Measurements from ENCODE around the gene TRPC1.

The TRPC1 gene

GRCh38 chr3:142844339-142844977 lies 120.6 kb downstream of the TRPC1 start:
- H3K9me3 ChIP-seq (ENCODE audit: insufficient read depth, low read depth, low read length), result no peaks in the 10 kb centered on the region
- no peak overlapping the region for H3K4me2 ChIP-seq (ENCODE audit: low read depth, low read length, poor library complexity, severe bottlenecking)
- no peak for TF ChIP-seq EZH2phosphoT487 (IDR thresholded peaks at IDR 0.05; ENCODE audit: borderline replicate concordance)
- peak; percentile 72 for TF ChIP-seq CTCF (conservative IDR thresholded peaks at IDR 0.05; ENCODE audit: low read length)
- H4K20me1 ChIP-seq (ENCODE audit: insufficient read depth, low read length, poor library complexity, severe bottlenecking), result no peaks in the 10 kb centered on the region
- no peaks in the 10 kb centered on the region for H3K79me2 ChIP-seq (ENCODE audit: insufficient read depth, low read length)
- H3K4me1 ChIP-seq (ENCODE audit: insufficient read depth, low read length, poor library complexity, severe bottlenecking), result no peaks in the 10 kb centered on the region
- no peaks in the 10 kb centered on the region for H3K27me3 ChIP-seq (ENCODE audit: insufficient read depth, low read length, poor library complexity, severe bottlenecking)
- no peaks in the 10 kb centered on the region for H3K9me2 ChIP-seq (replicated peaks; ENCODE audit: low read depth, low read length)
- no peaks in the 10 kb centered on the region for H3F3A ChIP-seq (ENCODE audit: low read depth)
- H3K9ac ChIP-seq (ENCODE audit: low read depth, low read length, poor library complexity, severe bottlenecking), result no peak overlapping the region
- H3K4me3 ChIP-seq (ENCODE audit: low read length, poor library complexity, severe bottlenecking), result no peak overlapping the region
- no peaks in the 10 kb centered on the region for H3K36me3 ChIP-seq (ENCODE audit: insufficient read depth, low read length)
- peak overlapping the region; percentile 42 for H2AFZ ChIP-seq (ENCODE audit: low read length)

GRCh38 chr3:142846779-142847577 lies 123.1 kb downstream of the TRPC1 start:
- Histone ChIP-seq H3K4me1 (ENCODE audit: insufficient read depth, low read length, poor library complexity, severe bottlenecking) (no peaks in the 10 kb centered on the region), H3F3A (ENCODE audit: low read depth) (no peaks in the 10 kb centered on the region), H3K9me3 (ENCODE audit: insufficient read depth, low read depth, low read length) (no peaks in the 10 kb centered on the region), H3K79me2 (ENCODE audit: insufficient read depth, low read length) (no peaks in the 10 kb centered on the region), H3K9ac (ENCODE audit: low read depth, low read length, poor library complexity, severe bottlenecking) (no peak overlapping the region), H3K9me2 (replicated peaks; ENCODE audit: low read depth, low read length) (no peaks in the 10 kb centered on the region), H3K27me3 (ENCODE audit: insufficient read depth, low read length, poor library complexity, severe bottlenecking) (no peaks in the 10 kb centered on the region), H3K36me3 (ENCODE audit: insufficient read depth, low read length) (no peaks in the 10 kb centered on the region), H2AFZ (ENCODE audit: low read length) (no peak overlapping the region), H4K20me1 (ENCODE audit: insufficient read depth, low read length, poor library complexity, severe bottlenecking) (no peaks in the 10 kb centered on the region), H3K4me2 (ENCODE audit: low read depth, low read length, poor library complexity, severe bottlenecking) (no peak overlapping the region), H3K4me3 (ENCODE audit: low read length, poor library complexity, severe bottlenecking) (no peak overlapping the region)
- TF ChIP-seq CTCF (conservative IDR thresholded peaks at IDR 0.05; ENCODE audit: low read length) (no peak), EZH2phosphoT487 (IDR thresholded peaks at IDR 0.05; ENCODE audit: borderline replicate concordance) (no peak)

- Histone ChIP-seq H3K9me3 (ENCODE audit: insufficient read depth, low read depth, low read length) (no peaks in the 10 kb centered on the region), H3K36me3 (ENCODE audit: insufficient read depth, low read length) (no peaks in the 10 kb centered on the region), H3K27me3 (ENCODE audit: insufficient read depth, low read length, poor library complexity, severe bottlenecking) (no peaks in the 10 kb centered on the region), H3K4me1 (ENCODE audit: insufficient read depth, low read length, poor library complexity, severe bottlenecking) (no peaks in the 10 kb centered on the region), H3K9me2 (replicated peaks; ENCODE audit: low read depth, low read length) (no peaks in the 10 kb centered on the region), H3K4me3 (ENCODE audit: low read length, poor library complexity, severe bottlenecking) (no peak overlapping the region), H2AFZ (ENCODE audit: low read length) (no peak overlapping the region), H3K4me2 (ENCODE audit: low read depth, low read length, poor library complexity, severe bottlenecking) (no peak overlapping the region), H4K20me1 (ENCODE audit: insufficient read depth, low read length, poor library complexity, severe bottlenecking) (no peaks in the 10 kb centered on the region), H3K9ac (ENCODE audit: low read depth, low read length, poor library complexity, severe bottlenecking) (no peak overlapping the region), H3K79me2 (ENCODE audit: insufficient read depth, low read length) (no peaks in the 10 kb centered on the region), H3F3A (ENCODE audit: low read depth) (no peaks in the 10 kb centered on the region)
- TF ChIP-seq EZH2phosphoT487 (IDR thresholded peaks at IDR 0.05; ENCODE audit: borderline replicate concordance), result no peak
These were observed 125.3 kb downstream of the TRPC1 start for GRCh38 chr3:142849148-142849547.

Data from Loucy (cell line).